Suppressor macrophage (primary cell): ENCODE measurements around the gene ULK4.
A peak's percentile ranks its signal among the peaks of the same experiment; 100 is the strongest.
"Not testable (repeated sequence)": the region's sequence is repeated elsewhere in the genome, so short reads cannot be mapped to it uniquely, and the experiment has no call there.

ENCODE experiments used
- DNase-seq, 4 experiments: peaks; one replicate each; pipeline ENCODE4 v3.0.0-alpha.2; 2020 to 2022

ULK4 gene

GRCh38 chr3:41867533-41867932, 94.4 kb downstream of the ULK4 start:
- DNase-seq = no peak

- DNase-seq = no peak
These were observed 95.6 kb downstream of the ULK4 start for GRCh38 chr3:41866298-41866697.

GRCh38 chr3:41863024-41863423, 98.9 kb downstream of the ULK4 start:
- DNase-seq = no peak

- not testable (repeated sequence) for DNase-seq
These were observed 101.4 kb downstream of the ULK4 start for GRCh38 chr3:41860489-41860888.

- DNase-seq = no peak
These were observed 106.9 kb downstream of the ULK4 start for GRCh38 chr3:41854956-41855355.

GRCh38 chr3:41853540-41854196, 108.2 kb downstream of the ULK4 start:
- DNase-seq = no peak

GRCh38 chr3:41848753-41849574, 112.9 kb downstream of the ULK4 start:
- DNase-seq = peak in 1 of 4 experiments; percentile 1

- DNase-seq = no peak
These were observed 114.2 kb downstream of the ULK4 start for GRCh38 chr3:41847679-41848078.

GRCh38 chr3:41846850-41847249, 115.1 kb downstream of the ULK4 start:
- DNase-seq = peak in 1 of 4 experiments; percentile 1

- DNase-seq = no peak
These were observed 116.1 kb downstream of the ULK4 start for GRCh38 chr3:41845826-41846225.

GRCh38 chr3:41844256-41844655, 117.6 kb downstream of the ULK4 start:
- DNase-seq = not testable (repeated sequence)

- not testable (repeated sequence) for DNase-seq
These were observed 120.8 kb downstream of the ULK4 start for GRCh38 chr3:41840936-41841668.

GRCh38 chr3:41836360-41837134, 125.4 kb downstream of the ULK4 start:
- DNase-seq = no peak

GRCh38 chr3:41833628-41834027, 128.3 kb downstream of the ULK4 start:
- DNase-seq = no peak

- DNase-seq = no peak
These were observed 142.7 kb downstream of the ULK4 start for GRCh38 chr3:41819236-41819635.

GRCh38 chr3:41808618-41809017, 153.3 kb downstream of the ULK4 start:
- DNase-seq = no peak

- no peak for DNase-seq
These were observed 153.8 kb downstream of the ULK4 start for GRCh38 chr3:41808152-41808551.

GRCh38 chr3:41794748-41795589, 166.9 kb downstream of the ULK4 start:
- no peak for DNase-seq

- no peak for DNase-seq
These were observed 169.1 kb downstream of the ULK4 start for GRCh38 chr3:41792806-41793205.

GRCh38 chr3:41769106-41769505, 192.8 kb downstream of the ULK4 start:
- DNase-seq = no peak

- no peak for DNase-seq
These were observed 193.5 kb downstream of the ULK4 start for GRCh38 chr3:41768363-41768762.

- DNase-seq = not testable (repeated sequence)
These were observed 199.0 kb downstream of the ULK4 start for GRCh38 chr3:41762867-41763266.
